ENCODE data around the gene UST.

- TF ChIP-seq CTCF (IDR thresholded peaks at IDR 0.05): no peak
- no peak for TF ChIP-seq POLR2A (IDR thresholded peaks at IDR 0.05)
Observed at GRCh38 chr6:148799647-148800046, 52.8 kb downstream of the UST start.

Data from right lobe of liver (tissue), 4 donors.